A549 (cell line): ENCODE data around the gene SOX2. TPM values are rescaled to one million over a fixed set of nuclear protein-coding genes. Genes with fewer than 3 reads are reported as not detected.

ENCODE experiments used
- ATAC-seq, 2 experiments: fragments of 200-7000 bp in 1 of 2; fragments of >200 bp in 1 of 2; cut with Nextera tagmentation in 1 of 2; cut with Tn5 transposase in 1 of 2; 3 replicates each; pipeline versions ENCODE4 v1.8.0 to v1.9.1; 2018 to 2020; ENCODE audit warnings: mild to moderate bottlenecking in 1 of 2, moderate library complexity in 1 of 2
- CTCF ChIA-PET: fragments of 300-600 bp; sonication (Branson Sonifier 250); formaldehyde crosslinking; extraction: SDS; loops from one replicate; lab custom pipeline; 2021; ENCODE audit warnings: antibody characterized with exemption, inconsistent platforms; lab: Yijun Ruan, JAX
- POLR2A ChIA-PET: fragments of 350-600 bp; formaldehyde crosslinking; extraction: SDS; loops from one replicate; lab custom pipeline; 2021; ENCODE audit warnings: antibody characterized with exemption, inconsistent platforms; lab: Yijun Ruan, JAX
- DNase-seq, 2 experiments: peaks; one replicate each; pipeline versions ENCODE4 v3.0.0 to v3.0.0-alpha.2; 2011 to 2016; ENCODE audit warnings: low read depth in 1 of 2, low spot score in 1 of 2
- FAIRE-seq: peaks from 2 replicates; lab custom pipeline; 2011; peaks lifted over from hg19 to GRCh38; lab: Jason Lieb, UNC
- H3K27ac ChIP-seq, 2 experiments: fragments of >200 bp; sonication (Bioruptor Twin); formaldehyde crosslinking; 3 replicates each; pipeline ENCODE4 v1.5.1; 2016 to 2017
- H3K4me1 ChIP-seq: fragments of >200 bp; sonication (Bioruptor Twin); formaldehyde crosslinking; 3 replicates; pipeline ENCODE4 v1.6.1; 2016
- H3K4me2 ChIP-seq: fragments of >200 bp; sonication (Bioruptor Twin); formaldehyde crosslinking; 3 replicates; pipeline ENCODE4 v1.6.1; 2016
- H3K4me3 ChIP-seq: fragments of >200 bp; sonication (Bioruptor Twin); formaldehyde crosslinking; 3 replicates; pipeline ENCODE4 v1.5.1; 2016
- H3K9me3 ChIP-seq: fragments of >200 bp; sonication (Bioruptor Twin); formaldehyde crosslinking; 3 replicates; pipeline ENCODE4 v1.6.1; 2016
- EHMT2 ChIP-seq: fragments of 200-600 bp; sonication (generic); IDR thresholded peaks from 2 replicates; pipeline ENCODE4 v1.6.1; 2016; ENCODE audit warnings: antibody characterized with exemption, low read depth, mild to moderate bottlenecking, moderate library complexity
- ESRRA ChIP-seq: fragments of 150-350 bp; IDR thresholded peaks from 2 replicates; pipeline ENCODE4 v1.6.1; 2014; ENCODE audit warnings: mild to moderate bottlenecking, low read length, borderline replicate concordance
- FOSB ChIP-seq: fragments of 250-450 bp; sonication (Bioruptor Pico); IDR thresholded peaks from 2 replicates; pipeline ENCODE4 v1.5.0; 2020; ENCODE audit warnings: mild to moderate bottlenecking, moderate library complexity
- FOSL2 ChIP-seq, 2 experiments: fragments of 450-650 bp in 1 of 2; fragments of >200 bp in 1 of 2; sonication (Bioruptor Twin) in 1 of 2; formaldehyde crosslinking; IDR thresholded peaks; 2 replicates each; pipeline versions ENCODE4 v1.5.0 to v1.6.1; 2016 to 2020; ENCODE audit warnings: mild to moderate bottlenecking in 1 of 2, moderate library complexity in 1 of 2
- FOXS1 ChIP-seq: fragments of 250-450 bp; sonication (Bioruptor Pico); IDR thresholded peaks from 2 replicates; pipeline ENCODE4 v1.5.0; 2020; ENCODE audit warnings: mild to moderate bottlenecking, moderate library complexity
- HOXB5 ChIP-seq: fragments of 250-450 bp; sonication (Bioruptor Pico); IDR thresholded peaks from 2 replicates; pipeline ENCODE4 v1.5.0; 2020; ENCODE audit warnings: mild to moderate bottlenecking, moderate library complexity
- JUNB ChIP-seq: fragments of >200 bp; sonication (Bioruptor Twin); formaldehyde crosslinking; IDR thresholded peaks from 2 replicates; pipeline ENCODE4 v1.6.1; 2016
- KDM1A ChIP-seq: fragments of 200-600 bp; sonication (generic); IDR thresholded peaks from 2 replicates; pipeline ENCODE4 v1.6.1; 2016; ENCODE audit warnings: low read depth, mild to moderate bottlenecking
- KDM5A ChIP-seq: fragments of 200-600 bp; sonication (generic); IDR thresholded peaks from 2 replicates; pipeline ENCODE4 v1.6.1; 2016; ENCODE audit warnings: antibody characterized with exemption, mild to moderate bottlenecking
- MAFK ChIP-seq: fragments of 450-650 bp; IDR thresholded peaks from 2 replicates; pipeline ENCODE4 v1.6.1; 2014; ENCODE audit not compliant: partially characterized antibody
- MYC ChIP-seq: IDR thresholded peaks from 2 replicates; pipeline ENCODE4 v1.6.1; 2012; ENCODE audit warnings: mild to moderate bottlenecking, inconsistent platforms, low read length, improper control_type of control experiment, borderline replicate concordance
- RAD21 ChIP-seq, 2 experiments: fragments of >200 bp in 1 of 2; sonication (Bioruptor Twin) in 1 of 2; formaldehyde crosslinking in 1 of 2; IDR thresholded peaks in 1 of 2; conservative IDR thresholded peaks in 1 of 2; 2 replicates in 1 of 2; 3 replicates in 1 of 2; pipeline ENCODE4 v1.6.1; 2012 to 2018; ENCODE audit warnings: inconsistent platforms in 1 of 2
- RARB ChIP-seq: fragments of 250-450 bp; sonication (Bioruptor Pico); IDR thresholded peaks from 2 replicates; pipeline ENCODE4 v1.8.0; 2021; ENCODE audit warnings: mild to moderate bottlenecking, moderate library complexity
- RCOR1 ChIP-seq: fragments of 150-350 bp; IDR thresholded peaks from 2 replicates; pipeline ENCODE4 v1.6.1; 2014; ENCODE audit warnings: antibody characterized with exemption, low read length, low read depth
- RNF2 ChIP-seq: fragments of 200-600 bp; sonication (generic); IDR thresholded peaks from 2 replicates; pipeline ENCODE4 v1.6.1; 2016; ENCODE audit warnings: low read depth, mild to moderate bottlenecking, antibody characterized with exemption, moderate library complexity, borderline replicate concordance
- SMC3 ChIP-seq: fragments of >200 bp; sonication (Bioruptor Twin); formaldehyde crosslinking; IDR thresholded peaks from 3 replicates; pipeline ENCODE4 v1.6.1; 2018; ENCODE audit warnings: inconsistent platforms
- TFCP2L1 ChIP-seq: fragments of 250-450 bp; sonication (Bioruptor Pico); IDR thresholded peaks from 2 replicates; pipeline ENCODE4 v1.5.0; 2021; ENCODE audit warnings: mild to moderate bottlenecking
- ZFP36 ChIP-seq: fragments of 450-650 bp; IDR thresholded peaks from 2 replicates; pipeline ENCODE4 v1.6.1; 2014; ENCODE audit warnings: borderline replicate concordance; ENCODE audit not compliant: partially characterized antibody
- ZNF302 ChIP-seq: fragments of 250-450 bp; sonication (Bioruptor Pico); IDR thresholded peaks from 2 replicates; pipeline ENCODE4 v1.9.0; 2021; ENCODE audit warnings: inconsistent platforms, mild to moderate bottlenecking, moderate library complexity
- WGBS: methylation state at CpG from one replicate; pipeline ENCODE4 v1.1.6; 2017; ENCODE audit errors: missing lambda C conversion rate; 5-methylcytosine and 5-hydroxymethylcytosine counted together
- polyA plus RNA-seq, 4 experiments: library from polyadenylated mRNA; depleted of rRNA in 3 of 4; stranded (reverse); fragments of >200 nt; fragmentation: RNase III in 1 of 4; extraction: RNeasy Plus Mini Kit Qiagen cat#74134 plus additional on column Dnase treatment in 1 of 4; gene quantifications; 2 replicates in 3 of 4; 3 replicates in 1 of 4; pipeline ENCODE4 v1.2.3, GENCODE V29; 2011 to 2017
- TF ChIP-seq, protein P1 (sequence below): fragments of >200 bp; sonication (Bioruptor Twin); formaldehyde crosslinking; IDR thresholded peaks from 2 replicates; pipeline ENCODE4 v1.6.1; 2016
- TF ChIP-seq, protein P2 (sequence below): IDR thresholded peaks from 2 replicates; pipeline ENCODE4 v1.6.1; 2012
- TF ChIP-seq, protein P3 (sequence below): IDR thresholded peaks from 2 replicates; pipeline ENCODE4 v1.6.1; 2012

SOX2 gene
- polyA plus RNA-seq, 2 of the 4 experiments (the other 2 are of a cell fraction): 2.2 to 3.4 TPM

DNA sequence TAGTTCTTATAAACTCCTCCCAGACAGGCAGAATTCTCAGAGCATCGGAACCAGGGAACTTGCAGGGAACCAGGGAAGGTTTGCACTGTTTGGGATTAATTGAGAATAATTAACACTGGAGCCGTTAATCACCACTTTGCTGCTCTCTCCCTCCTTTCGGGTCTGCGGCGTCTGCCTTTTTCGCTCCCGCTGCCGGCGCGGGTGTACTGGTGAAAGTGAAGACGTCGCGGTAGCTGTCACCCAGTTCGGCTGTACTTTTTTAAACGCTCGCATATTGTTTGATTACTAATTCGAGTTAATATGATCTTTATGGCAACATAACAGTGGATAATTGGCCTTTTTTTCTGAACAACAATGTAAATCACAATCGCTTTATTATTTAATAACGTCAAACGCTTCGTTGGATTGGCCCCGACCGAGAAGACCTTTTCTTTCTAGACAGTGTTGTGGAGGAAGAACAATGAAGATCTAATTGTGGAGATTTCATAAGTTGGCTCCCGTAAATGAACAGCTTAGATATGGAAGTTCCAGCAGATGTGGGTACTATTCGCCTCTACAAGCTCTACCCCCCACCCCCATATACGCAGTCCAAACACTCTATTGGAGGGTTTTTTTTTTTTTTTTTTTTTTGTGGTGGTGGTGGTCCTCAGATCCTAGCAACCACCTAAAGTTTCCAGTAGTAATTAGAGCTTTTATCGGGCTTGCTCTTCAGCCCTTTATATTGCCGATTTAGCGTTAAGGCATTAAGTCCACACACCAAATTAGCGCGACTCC, 12.7 kb downstream of the SOX2 start:
- no peak for FAIRE-seq
- POLR2A ChIA-PET: no interaction called here
- Histone ChIP-seq H3K9me3 (no peaks in the 10 kb centered on the region), H3K4me2 (no peak overlapping the region), H3K27ac (no peak overlapping the region), H3K4me1 (peaks cover 3% of the 10 kb centered on the region; the same call in 1 of the 3 replicates), H3K4me3 (no peak overlapping the region)
- CTCF ChIA-PET: no interaction called here
- TF ChIP-seq KDM5A (no peak), ESRRA (no peak), MYC (no peak), MAFK (no peak), RNF2 (no peak), HOXB5 (CRISPR knock-in tag) (no peak), RARB (CRISPR knock-in tag) (no peak), RCOR1 (no peak), FOSL2 (IDR thresholded peaks at IDR 0.05) (no peak), FOSL2 (CRISPR knock-in tag; IDR thresholded peaks at IDR 0.05) (no peak), FOXS1 (CRISPR knock-in tag) (no peak), RAD21 (conservative IDR thresholded peaks at IDR 0.05 in 1 of 2, IDR thresholded peaks at IDR 0.05 in 1 of 2) (no peak), TFCP2L1 (CRISPR knock-in tag) (no peak), ZNF302 (CRISPR knock-in tag) (no peak), EHMT2 (no peak), KDM1A (no peak), SMC3 (no peak), JUNB (no peak)
- TF ChIP-seq, protein P1, sequence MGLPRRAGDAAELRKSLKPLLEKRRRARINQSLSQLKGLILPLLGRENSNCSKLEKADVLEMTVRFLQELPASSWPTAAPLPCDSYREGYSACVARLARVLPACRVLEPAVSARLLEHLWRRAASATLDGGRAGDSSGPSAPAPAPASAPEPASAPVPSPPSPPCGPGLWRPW: no peak
- TF ChIP-seq, protein P2, sequence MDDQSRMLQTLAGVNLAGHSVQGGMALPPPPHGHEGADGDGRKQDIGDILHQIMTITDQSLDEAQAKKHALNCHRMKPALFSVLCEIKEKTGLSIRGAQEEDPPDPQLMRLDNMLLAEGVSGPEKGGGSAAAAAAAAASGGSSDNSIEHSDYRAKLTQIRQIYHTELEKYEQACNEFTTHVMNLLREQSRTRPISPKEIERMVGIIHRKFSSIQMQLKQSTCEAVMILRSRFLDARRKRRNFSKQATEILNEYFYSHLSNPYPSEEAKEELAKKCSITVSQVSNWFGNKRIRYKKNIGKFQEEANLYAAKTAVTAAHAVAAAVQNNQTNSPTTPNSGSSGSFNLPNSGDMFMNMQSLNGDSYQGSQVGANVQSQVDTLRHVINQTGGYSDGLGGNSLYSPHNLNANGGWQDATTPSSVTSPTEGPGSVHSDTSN: no peak
- TF ChIP-seq, protein P3, sequence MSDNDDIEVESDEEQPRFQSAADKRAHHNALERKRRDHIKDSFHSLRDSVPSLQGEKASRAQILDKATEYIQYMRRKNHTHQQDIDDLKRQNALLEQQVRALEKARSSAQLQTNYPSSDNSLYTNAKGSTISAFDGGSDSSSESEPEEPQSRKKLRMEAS: no peak
- ATAC-seq: no peak
- no peak for DNase-seq
- WGBS: 94% methylated on average over 31 of the region's 31 CpGs

DNA sequence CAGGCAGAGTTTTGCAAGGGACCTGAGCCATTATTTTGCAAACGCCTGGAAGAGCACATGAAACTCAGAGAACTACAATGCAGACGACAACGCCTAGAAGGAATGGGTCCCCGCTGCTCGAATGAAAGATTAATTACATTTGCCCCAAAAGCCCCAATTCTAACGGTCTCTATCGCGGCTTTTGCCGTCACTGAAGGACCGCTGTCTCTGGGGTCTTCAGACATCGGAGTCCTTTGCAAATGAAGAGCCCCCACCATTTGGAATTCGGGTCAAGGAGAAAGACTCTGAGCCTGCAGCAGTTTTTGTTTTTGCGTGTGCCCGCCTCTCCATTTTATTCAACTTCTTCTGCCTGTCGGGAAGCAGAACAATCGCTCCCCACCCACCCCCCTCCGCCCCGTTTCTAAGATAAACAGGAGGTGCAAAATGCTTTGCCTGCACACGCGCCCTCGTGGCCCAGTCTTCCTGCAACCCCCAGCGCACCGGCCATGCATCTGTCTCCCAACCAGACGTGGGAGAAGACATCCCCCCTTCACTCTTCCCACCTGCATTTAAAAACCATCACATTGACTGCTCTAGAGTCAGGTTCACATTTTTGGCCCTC, 13.5 kb downstream of the SOX2 start:
- POLR2A ChIA-PET: no interaction called here
- DNase-seq (no peak), ATAC-seq (no peak), FAIRE-seq (no peak)
- no peak overlapping the region for H3K27ac ChIP-seq
- WGBS: 92% methylated on average over 22 of the region's 24 CpGs
- H3K4me2 ChIP-seq: no peak overlapping the region
- H3K4me1 ChIP-seq: peaks cover 3% of the 10 kb centered on the region; the same call in 1 of the 3 replicates
- TF ChIP-seq FOSB (CRISPR knock-in tag) (no peak), ZFP36 (no peak)
- TF ChIP-seq, protein P3: no peak
- CTCF ChIA-PET: no interaction called here
- no peaks in the 10 kb centered on the region for H3K9me3 ChIP-seq
- H3K4me3 ChIP-seq: no peak overlapping the region
